GM04503 (cell line): ENCODE data around the gene TMEM242.
"Not testable (repeated sequence)": the region's sequence is repeated elsewhere in the genome, so short reads cannot be mapped to it uniquely, and the experiment has no call there.

Experiments
- DNase-seq: peaks from one replicate; pipeline ENCODE4 v3.0.0-alpha.2; 2012; ENCODE audit warnings: low read depth

The TMEM242 gene

GRCh38 chr6:157323255-157323965 lies at the start of gene TMEM242:
TMEM242 (minus strand) TSS chr6:157323519; CDS start chr6:157323499, 20 bp downstream.
- DNase-seq: peak; percentile 72

- DNase-seq: no peak
These were observed 49.4 kb upstream of the TMEM242 start for GRCh38 chr6:157372501-157373280.

GRCh38 chr6:157370755-157371154 lies 47.4 kb upstream of the TMEM242 start:
- no peak for DNase-seq

- no peak for DNase-seq
These were observed 45.2 kb upstream of the TMEM242 start for GRCh38 chr6:157368359-157369049.

GRCh38 chr6:157366648-157367047 lies 43.3 kb upstream of the TMEM242 start:
- DNase-seq: no peak

- no peak for DNase-seq
These were observed 41.4 kb upstream of the TMEM242 start for GRCh38 chr6:157364705-157365104.

GRCh38 chr6:157361886-157362285 lies 38.6 kb upstream of the TMEM242 start:
- no peak for DNase-seq

- no peak for DNase-seq
These were observed 35.0 kb upstream of the TMEM242 start for GRCh38 chr6:157358287-157358686.

- DNase-seq: no peak
These were observed 23.1 kb upstream of the TMEM242 start for GRCh38 chr6:157346373-157346772.

GRCh38 chr6:157343732-157344131 lies 20.4 kb upstream of the TMEM242 start:
- DNase-seq: no peak

- DNase-seq: no peak
These were observed 16.1 kb upstream of the TMEM242 start for GRCh38 chr6:157339432-157339831.

- DNase-seq: no peak
These were observed 14.4 kb upstream of the TMEM242 start for GRCh38 chr6:157337751-157338150.

GRCh38 chr6:157337276-157337675 lies 14.0 kb upstream of the TMEM242 start:
- not testable (repeated sequence) for DNase-seq

GRCh38 chr6:157335829-157336228 lies 12.5 kb upstream of the TMEM242 start:
- no peak for DNase-seq

GRCh38 chr6:157333956-157334355 lies 10.6 kb upstream of the TMEM242 start:
- DNase-seq: no peak

GRCh38 chr6:157333537-157333936 lies 10.2 kb upstream of the TMEM242 start:
- no peak for DNase-seq

GRCh38 chr6:157332813-157333212 lies 9.5 kb upstream of the TMEM242 start:
- no peak for DNase-seq

GRCh38 chr6:157330831-157331230 lies 7.5 kb upstream of the TMEM242 start:
- no peak for DNase-seq

- no peak for DNase-seq
These were observed 6.5 kb upstream of the TMEM242 start for GRCh38 chr6:157329829-157330228.

- DNase-seq: no peak
These were observed 4.9 kb upstream of the TMEM242 start for GRCh38 chr6:157328108-157328692.

GRCh38 chr6:157326979-157327378 lies 3.7 kb upstream of the TMEM242 start:
- no peak for DNase-seq

- DNase-seq: no peak
These were observed 1.9 kb upstream of the TMEM242 start for GRCh38 chr6:157325069-157325805.
